HG03103 (cell line): Measurements from ENCODE around the gene GVQW3.

Source experiments
- ATAC-seq: cut with Tn5 transposase; IDR thresholded peaks from one replicate; pipeline ENCODE4 v1.9.1; 2021; ENCODE audit warnings: low read depth; ENCODE audit not compliant: unreplicated experiment

The GVQW3 gene

DNA sequence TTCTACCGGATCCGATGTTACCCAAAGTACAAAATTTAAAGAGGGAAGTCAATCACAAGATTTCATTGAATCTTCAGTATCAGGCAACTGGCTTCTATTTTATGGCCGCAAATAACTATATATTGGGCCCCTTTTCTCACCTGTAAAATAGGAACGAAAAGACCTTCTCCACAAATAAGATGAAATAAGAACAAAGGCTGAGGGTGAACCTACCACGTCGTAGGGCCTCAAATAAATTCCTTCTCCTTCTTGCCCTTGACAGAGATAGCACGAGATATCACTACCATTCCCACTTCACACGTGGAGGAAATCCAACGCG is 62.9 kb downstream of the GVQW3 start:
- ATAC-seq: no peak

DNA sequence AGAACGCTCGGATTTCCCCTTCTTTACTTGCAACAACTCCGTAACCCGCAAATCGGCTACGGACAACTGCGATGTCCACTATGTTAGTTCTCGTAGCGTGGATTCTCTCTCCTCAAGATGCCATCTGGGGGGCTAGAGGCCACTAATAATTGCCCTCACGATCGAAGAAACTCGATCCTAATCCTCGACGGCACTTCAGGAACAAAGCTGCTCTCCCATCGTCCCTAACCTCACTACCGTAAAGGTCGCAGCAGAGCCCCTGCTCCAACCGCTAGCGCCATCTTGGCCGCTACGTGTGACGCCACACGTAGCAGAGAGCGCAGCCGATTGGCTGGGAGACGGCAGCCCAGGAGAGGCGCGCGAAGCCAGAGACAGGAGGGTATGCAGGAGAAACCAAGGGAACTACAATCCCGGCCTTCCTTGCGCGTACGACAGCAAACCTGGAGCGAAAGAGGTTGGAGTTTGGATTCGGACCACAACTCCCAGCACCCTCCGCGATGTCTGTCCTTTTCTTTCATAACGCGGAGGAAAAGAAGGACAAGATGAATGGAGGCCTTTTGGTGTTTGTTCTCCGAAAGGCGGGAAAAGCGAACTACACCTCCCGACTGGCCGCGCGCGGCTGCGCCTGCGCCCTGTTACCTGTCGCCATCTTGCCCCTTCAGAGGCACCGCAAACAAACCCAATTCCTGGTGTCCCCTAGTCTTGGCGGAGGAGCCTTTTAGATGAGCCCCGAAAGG is 63.4 kb downstream of the GVQW3 start, which contains the start of gene EMSY:
EMSY (plus strand) TSS at position 635 of the 737 bp plus-strand sequence. CDS start 1,921 bp downstream, outside the sequence.
- peak; percentile 95 for ATAC-seq

- no peak for ATAC-seq
Measured at GRCh38 chr11:76445121-76446084, 64.3 kb downstream of the GVQW3 start.

DNA sequence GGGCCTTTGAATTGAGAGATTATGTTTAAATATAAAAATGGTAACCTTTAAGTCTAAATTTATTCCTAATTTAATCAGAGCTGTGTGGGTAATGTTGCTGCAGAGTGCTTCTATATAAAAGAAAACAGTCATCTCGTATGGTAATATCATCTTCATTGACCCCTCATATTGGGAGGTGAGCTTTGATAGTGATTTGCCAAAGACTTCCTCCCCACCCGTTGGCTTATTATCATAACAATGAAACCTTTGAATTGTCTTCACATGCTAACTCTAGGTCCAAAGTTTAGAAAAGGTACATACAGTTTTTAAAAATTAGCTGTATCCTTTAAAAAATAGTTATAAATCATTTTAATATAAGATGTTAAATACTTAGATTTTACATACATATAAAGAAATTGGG is 67.4 kb downstream of the GVQW3 start:
- ATAC-seq: no peak

GRCh38 chr11:76453248-76453647 is 72.1 kb downstream of the GVQW3 start:
- ATAC-seq: no peak

DNA sequence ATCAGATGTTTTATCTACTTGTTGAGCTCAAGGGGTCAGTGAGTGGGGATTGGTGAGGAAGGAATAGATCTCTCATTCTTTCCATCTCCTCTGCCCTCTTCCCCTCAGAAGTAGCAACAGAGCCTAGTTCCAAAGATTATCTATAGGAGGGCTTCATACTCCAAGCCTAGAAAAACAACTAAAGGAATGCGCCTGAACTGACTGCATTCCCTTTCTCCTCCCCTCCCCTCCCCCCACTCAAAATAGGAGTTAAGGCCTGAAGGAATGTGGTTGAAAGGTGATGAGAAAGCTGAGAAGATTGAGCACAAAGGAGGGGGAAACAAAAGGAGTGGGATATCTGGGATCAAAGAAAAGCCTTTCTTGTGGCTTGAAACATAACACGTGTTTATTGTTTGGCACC is 74.2 kb downstream of the GVQW3 start:
- no peak for ATAC-seq

DNA sequence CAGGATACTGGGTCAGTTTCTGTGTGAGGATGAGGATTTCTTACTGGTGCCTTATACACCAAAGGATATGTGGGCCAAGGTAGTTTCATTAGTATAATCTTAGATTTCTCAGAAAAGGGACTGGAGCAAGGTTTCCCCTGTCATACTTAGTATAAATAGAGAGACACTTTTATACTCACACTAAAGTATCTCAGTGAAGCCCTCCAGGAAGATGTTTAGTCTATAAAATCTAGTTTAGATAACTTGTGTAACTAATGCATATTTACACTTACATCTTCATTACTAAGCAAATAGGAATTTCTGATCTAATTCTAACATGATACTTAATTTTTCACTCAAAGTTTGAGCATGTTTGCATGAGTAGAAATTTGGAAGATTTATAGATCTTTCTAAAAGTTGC is 74.8 kb downstream of the GVQW3 start:
- ATAC-seq: no peak

GRCh38 chr11:76456571-76456970 is 75.4 kb downstream of the GVQW3 start:
- ATAC-seq: no peak
